GM11168 (cell line): ENCODE results near the gene TAF1.
"Not testable (repeated sequence)": the region's sequence is repeated elsewhere in the genome, so short reads cannot be mapped to it uniquely, and the experiment has no call there.

Source experiments
- in situ Hi-C: fragments of 300-500 bp; cut with MboI; formaldehyde crosslinking; loops from one replicate; pipeline ENCODE4 v1.12.0; 2022; ENCODE audit warnings: low sequenced_read_pairs; ENCODE audit not compliant: unreplicated experiment

Gene TAF1

GRCh38 chrX:71432733-71433132 lies 66.6 kb downstream of the TAF1 start:
- in situ Hi-C loops: no loop called here

DNA sequence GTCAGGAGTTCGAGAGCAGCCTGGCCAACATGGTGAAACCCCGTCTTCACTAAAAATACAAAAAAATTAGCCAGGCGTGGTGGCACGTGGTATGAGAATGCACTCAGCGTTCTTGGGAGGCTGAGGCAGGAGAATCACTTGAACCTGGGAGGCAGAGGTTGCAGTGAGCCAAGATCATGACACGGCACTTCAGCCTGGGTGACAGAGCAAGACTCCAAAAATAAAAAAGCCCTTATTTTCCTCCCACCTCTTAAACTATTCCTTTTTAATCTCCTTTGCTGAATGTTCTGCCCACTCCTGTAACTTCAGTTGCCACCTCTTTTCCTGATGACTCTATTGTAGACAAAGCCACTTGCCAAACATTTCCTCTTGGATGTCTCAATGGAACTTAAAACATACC lies 72.6 kb downstream of the TAF1 start:
- in situ Hi-C loops: no loop called here

- in situ Hi-C loops: no loop called here
These were observed 73.3 kb downstream of the TAF1 start for GRCh38 chrX:71439420-71439819.

DNA sequence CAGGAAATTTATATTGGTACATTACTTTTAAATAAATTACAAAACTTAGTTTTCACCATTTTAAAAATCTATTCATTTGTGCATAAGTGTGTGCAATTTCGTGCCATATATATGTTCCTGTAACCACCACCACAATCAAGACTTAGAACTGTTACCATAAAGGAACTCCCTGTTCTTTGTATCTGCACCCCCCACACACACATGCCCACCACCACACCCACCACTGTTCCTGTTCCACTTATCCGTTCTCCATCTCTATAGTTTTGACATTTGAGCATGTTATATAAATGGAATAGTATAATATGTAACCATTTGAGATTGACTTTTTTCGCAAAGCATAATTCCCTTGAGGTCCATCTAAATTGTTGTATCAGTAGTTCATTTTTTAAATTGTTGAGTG lies 73.7 kb downstream of the TAF1 start:
- in situ Hi-C loops: no loop called here

DNA sequence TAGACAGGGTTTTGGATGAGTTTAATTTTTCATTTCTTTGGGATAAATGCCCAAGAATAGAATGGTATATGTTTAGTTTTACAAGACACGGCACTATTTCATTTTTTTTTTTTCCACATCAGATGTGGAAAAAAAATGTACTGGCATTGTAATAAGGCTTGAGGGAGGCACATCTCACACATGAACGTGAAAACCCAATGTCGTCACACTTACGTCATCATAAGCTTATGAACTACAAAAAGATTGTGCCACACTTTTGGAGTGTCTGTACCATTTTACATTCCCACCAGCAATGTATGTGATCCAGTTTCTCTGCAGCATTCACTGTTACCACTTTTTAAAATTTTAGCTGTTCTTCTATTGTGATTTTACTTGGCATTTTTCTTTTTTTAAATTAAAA lies 74.2 kb downstream of the TAF1 start:
- in situ Hi-C loops: no loop called here

DNA sequence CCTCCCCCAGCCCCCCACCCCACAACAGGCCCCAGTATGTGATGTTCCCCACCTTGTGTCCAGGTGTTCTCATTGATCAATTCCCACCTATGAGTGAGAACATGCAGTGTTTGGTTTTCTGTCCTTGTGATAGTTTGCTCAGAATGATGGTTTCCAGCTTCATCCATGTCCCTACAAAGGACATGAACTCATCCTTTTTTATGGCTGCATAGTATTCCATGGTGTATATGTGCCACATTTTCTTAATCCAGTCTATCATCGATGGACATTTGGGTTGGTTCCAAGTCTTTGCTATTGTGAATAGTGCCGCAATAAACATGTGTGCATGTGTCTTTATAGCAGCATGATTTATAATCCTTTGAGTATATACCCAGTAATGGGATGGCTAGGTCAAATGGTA lies 75.7 kb downstream of the TAF1 start:
- in situ Hi-C loops: not testable (repeated sequence)

DNA sequence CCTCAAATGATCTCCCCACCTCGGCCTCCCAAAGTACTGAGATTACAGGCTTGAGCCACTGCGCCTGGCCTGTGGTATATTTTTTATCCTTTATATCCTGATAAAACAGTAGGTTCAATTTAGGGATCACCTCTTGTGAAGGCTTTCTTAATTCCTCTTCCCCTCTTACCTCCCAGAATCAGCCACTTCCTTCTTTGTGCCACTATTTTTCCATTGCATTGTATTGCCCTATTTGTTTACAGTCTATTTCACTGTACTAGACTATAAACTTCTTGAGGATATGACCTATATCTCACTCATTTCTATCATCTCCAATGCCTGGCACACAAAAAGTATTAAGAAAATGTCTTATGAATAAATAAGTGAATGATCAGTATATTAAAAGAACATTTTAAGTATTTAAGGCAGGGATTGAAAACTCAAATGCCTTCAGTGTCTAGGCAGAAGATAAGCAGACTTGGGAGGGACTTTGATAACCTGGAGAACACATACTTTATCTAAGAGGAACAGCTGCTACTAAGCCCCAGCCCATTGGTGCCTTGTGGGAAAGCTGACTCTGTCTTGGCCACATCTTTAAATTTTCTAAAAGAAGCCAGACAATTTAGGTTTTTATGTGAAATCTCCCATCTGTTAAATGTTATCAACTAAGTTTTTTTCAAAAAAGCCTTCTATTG lies 84.4 kb downstream of the TAF1 start:
- in situ Hi-C loops: no loop called here

DNA sequence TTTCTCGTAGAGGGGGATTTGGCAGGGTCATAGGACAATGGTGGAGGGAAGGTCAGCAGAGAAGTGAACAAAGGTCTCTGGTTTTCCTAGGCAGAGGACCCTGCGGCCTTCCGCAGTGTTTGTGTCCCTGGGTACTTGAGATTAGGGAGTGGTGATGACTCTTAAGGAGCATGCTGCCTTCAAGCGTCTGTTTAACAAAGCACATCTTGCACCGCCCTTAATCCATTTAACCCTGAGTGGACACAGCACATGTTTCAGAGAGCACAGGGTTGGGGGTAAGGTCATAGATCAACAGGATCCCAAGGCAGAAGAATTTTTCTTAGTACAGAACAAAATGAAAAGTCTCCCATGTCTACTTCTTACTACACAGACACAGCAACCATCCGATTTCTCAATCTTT lies 85.4 kb downstream of the TAF1 start:
- in situ Hi-C loops: not testable (repeated sequence)

GRCh38 chrX:71453056-71453455 lies 86.9 kb downstream of the TAF1 start:
- in situ Hi-C loops: no loop called here

- in situ Hi-C loops: no loop called here
These were observed 88.1 kb downstream of the TAF1 start for GRCh38 chrX:71454222-71454621.

DNA sequence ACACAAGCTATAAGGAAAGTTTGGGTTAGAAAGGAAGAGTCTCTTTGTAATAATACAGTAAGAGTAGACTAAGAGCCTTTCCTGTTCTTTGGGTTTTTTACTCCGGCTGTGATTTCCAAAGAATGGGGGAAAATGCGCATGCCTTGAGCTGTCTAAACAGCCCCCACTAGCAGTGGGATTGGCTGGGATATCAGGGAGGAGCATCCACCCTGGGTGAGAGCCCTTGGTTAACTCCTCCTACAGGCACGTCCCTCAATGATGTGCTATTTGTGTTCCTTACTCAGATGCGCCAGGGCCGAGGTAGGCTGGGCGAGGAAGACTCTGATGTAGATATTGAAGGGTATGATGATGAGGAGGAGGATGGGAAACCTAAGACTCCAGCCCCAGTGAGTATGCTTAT lies 92.7 kb downstream of the TAF1 start:
- in situ Hi-C loops: no loop called here

- in situ Hi-C loops: no loop called here
These were observed 98.8 kb downstream of the TAF1 start for GRCh38 chrX:71464968-71465367.

DNA sequence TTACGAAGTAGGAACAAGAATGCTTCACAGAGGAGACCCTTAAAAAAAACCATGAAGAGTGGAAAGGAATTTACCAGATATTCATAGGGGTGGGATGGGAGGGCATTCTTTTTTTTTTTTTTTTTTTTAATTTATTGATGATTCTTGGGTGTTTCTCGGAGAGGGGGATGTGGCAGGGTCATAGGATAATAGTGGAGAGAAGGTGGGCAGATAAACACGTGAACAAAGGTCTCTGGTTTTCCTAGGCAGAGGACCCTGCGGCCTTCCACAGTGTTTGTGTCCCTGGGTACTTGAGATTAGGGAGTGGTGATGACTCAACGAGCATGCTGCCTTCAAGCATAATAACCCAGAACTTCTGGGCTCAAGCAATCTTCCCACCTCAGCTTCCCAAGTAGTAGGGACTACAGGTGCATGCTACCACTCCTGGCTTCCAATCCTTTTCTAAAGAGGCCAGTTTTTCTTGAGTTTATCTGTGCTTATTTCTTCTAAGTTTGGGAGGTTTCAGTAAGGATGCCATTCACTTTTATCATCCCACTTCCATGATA lies 100.9 kb downstream of the TAF1 start:
- in situ Hi-C loops: no loop called here

DNA sequence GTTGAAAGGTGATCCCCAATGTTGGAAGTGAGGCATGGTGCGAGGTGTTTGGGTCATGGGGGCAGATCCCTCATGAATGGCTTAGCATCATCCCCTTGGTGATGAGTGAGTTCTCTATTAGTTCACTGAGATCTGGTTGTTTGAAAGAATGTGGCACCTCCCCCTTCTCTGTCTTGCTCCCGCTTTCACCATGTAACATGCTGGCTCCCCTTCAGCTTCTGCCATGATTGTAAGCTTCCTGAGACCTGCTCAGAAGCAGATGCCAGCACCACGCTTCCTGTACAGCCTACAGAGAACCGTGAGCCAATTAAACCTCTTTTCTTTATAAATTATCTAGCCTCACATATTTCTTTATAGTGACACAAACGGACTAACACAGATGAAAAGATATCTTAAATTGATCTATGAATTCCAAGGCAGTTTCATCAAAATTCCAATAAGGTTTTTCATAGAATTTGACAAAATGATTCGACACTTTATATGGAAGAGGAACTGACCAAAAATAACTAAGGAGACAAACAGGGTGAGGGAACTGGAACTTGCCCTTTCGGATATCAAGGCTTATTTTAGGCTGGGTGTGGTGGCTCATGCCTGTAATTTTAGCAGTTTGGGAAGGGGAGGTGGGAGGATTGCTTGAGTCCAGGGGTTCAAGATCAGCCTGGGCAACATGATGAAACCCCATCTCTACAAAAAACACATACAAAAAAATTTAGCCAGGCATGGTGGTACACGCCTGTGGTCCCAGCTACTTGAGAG lies 109.8 kb downstream of the TAF1 start:
- in situ Hi-C loops: no loop called here

- in situ Hi-C loops: no loop called here
These were observed 116.2 kb downstream of the TAF1 start for GRCh38 chrX:71482228-71482958.

DNA sequence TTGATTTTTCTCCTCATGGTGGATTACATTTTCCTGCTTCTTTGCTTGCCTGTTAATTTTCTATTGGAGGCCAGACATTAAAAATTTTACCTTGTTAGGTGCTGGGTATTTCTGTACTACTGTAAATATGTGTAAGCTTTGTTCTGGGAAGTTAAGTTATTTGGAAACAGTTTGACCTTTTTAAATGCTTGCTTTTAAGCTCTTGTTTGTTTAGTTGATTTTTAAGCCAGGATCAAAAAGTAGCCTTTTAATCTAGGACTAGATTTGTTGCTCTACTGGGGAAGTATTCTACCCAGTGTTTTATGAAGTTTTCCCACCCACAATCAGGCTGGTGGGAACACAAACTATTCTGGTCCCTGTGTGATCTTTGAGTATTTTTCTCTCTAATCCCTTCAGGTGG lies 121.7 kb downstream of the TAF1 start:
- in situ Hi-C loops: no loop called here

- in situ Hi-C loops: no loop called here
These were observed 123.4 kb downstream of the TAF1 start for GRCh38 chrX:71489540-71489939.

GRCh38 chrX:71492231-71493065 lies 126.3 kb downstream of the TAF1 start:
- in situ Hi-C loops: no loop called here

- in situ Hi-C loops: no loop called here
These were observed 127.0 kb downstream of the TAF1 start for GRCh38 chrX:71493111-71493613.

GRCh38 chrX:71495979-71496378 lies 129.8 kb downstream of the TAF1 start:
- in situ Hi-C loops: not testable (repeated sequence)
